NCI-H2107 (cell line): Measurements from ENCODE around the gene NOX4.
"Not testable (repeated sequence)": the region's sequence is repeated elsewhere in the genome, so short reads cannot be mapped to it uniquely, and the experiment has no call there.

ENCODE experiments used
- DNase-seq: peaks from one replicate; lab custom pipeline; 2025; lab: John Stamatoyannopoulos, UW

Gene NOX4

DNA sequence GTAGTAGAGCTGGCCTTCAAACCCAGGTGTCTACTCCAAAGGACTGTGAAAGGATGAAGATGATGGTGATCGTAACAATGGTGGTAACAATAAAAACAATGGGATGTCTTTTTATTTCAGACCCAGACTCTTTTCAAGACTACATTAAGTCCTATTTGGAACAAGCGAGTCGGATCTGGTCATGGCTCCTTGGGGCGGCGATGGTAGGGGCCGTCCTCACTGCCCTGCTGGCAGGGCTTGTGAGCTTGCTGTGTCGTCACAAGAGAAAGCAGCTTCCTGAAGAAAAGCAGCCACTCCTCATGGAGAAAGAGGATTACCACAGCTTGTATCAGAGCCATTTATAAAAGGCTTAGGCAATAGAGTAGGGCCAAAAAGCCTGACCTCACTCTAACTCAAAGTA is 196.2 kb downstream of the NOX4 start:
- not testable (repeated sequence) for DNase-seq

DNA sequence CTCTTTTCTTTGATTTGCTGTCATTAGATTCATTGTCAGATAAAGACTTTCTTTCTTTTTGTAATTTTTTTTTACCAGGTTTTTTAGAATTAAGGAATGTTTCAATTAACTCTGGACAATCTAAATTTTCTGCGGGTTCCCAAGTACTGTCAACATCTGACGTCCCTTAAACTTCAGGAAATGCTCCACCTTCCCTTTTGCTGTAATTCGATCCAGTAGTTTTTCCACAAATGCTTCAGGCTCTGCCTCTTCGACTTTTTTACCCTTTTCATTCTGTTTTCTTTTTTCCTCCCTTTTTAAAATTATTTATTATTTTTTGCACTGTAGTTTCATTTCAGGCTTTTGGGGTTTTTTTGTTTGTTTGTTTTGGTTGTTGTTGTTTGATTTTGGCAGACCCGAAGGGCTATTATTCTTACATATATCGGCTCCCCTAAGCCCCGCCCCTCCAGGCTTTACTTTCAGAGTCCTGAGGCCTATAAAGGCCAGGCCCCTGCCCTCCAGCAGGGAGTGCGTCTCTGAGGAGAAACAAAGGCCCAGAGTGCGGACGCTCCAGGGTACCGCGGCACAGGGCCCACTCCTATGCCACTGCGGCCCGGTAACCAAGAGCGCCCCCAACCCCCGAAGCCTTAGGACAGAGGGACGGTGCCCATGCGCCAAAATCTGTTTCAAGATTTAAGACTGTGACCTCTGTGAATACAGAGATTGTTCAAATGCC is 197.1 kb downstream of the NOX4 start:
- no peak for DNase-seq

DNA sequence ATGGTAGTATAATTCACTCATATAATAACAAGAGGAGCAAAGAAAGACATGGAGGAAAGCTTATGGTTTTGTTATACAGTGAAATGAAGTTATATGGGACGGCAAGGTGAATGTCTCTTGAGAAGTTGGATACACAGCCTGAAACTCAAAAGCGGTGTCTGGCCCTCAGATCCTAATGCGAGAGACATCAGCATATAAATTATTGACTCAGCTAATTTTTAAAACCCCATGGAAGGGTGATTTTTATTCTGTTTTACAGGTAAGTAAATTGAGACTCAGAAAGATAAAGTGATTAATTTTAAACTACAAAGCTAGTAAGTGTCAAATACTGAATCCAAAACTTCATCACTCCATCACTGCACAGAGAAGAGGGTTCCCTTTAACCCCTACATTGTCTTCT is 203.2 kb downstream of the NOX4 start:
- not testable (repeated sequence) for DNase-seq

DNA sequence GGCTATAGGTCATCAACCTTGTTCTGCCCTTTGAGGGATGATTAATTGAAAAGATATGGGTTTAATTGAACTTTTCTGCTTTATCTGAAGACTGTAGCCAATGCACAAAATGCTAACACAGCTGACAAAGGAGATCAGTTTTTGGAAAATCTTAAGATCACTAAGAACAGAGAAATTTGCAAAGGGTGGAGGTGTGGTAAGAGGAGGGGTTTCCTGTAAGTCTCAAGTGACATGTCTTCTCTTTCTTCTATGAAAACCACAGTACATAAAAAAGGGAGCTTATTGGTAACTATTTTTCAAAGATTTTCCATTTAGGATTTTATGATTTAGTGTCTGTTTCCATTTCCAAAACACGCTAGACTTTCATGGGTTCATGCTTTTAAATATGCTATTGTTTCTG is 204.6 kb downstream of the NOX4 start:
- DNase-seq: not testable (repeated sequence)

DNA sequence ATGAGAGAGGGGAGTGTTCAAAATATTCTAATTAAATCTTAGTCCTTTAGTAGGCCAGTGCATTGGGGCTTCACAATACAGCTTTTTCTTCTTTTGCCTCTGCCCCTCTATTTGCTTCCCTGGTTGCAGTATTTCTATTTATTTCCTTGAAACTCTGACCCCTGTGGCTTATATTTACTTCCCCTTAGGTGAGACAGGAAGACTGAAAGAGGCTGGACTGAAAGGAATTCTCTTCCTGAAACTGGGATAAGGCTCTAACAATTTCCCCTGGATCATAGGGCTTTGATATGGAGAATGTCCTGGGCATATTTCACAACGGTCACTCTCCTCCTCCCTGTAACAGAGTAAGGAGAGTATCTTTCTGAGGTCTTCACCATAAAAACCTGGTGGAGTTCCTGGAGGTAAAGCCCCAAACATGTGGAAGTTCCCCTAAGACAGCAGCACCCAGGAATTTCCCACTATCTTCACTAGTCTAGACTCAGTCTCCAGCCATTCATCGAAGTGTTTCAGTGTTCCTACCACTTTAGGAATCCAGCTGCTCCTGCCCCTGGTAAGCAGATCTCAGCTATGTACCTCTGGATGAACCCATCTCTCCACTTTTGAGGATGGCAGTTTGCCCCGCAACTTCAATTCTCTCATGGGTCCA is 210.0 kb downstream of the NOX4 start:
- DNase-seq: not testable (repeated sequence)

DNA sequence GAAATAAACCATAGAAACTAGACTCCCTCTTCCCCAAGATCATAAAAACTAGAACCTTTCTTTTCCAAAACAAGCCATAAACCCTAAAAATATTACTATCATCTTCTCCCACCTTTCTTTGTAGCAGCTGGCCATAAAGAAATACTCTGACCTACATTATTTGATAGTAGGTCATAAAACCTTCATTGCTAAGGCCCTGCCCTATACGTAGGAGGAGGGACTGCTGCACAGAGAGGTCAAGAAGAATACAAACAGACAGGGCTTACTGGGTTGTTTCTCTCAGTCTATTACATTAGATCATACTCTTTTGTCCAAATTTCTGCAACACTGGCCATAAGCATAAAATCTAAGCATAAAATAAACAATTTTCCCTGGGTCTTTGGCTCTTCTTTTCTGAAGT is 212.0 kb downstream of the NOX4 start:
- no peak for DNase-seq

DNA sequence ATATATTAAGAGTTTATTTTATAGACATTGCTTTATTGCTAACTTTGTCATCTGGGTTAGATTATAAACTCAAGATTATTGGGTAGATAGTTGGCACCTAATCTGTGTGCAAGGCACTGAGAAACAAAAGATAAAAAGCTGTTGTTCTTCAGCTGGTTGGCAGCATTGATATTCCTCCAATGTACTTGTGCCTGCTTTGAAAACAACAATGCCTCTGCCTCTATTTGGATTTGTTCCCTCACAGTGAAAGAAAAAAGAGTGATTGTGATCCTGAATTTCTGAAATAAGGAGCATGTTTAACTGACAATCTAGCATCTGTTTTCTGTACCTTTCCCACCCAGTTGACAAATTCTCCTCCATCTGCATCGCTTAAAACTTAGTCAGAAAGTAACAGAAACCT is 215.2 kb downstream of the NOX4 start:
- no peak for DNase-seq
